H1 (cell line): ENCODE results near the gene AAK1. TPM values are rescaled to one million over a fixed set of nuclear protein-coding genes. Genes with fewer than 3 reads are reported as not detected.

Source experiments
- CTCF ChIA-PET: fragments of 300-600 bp; sonication (Branson Sonifier 250); formaldehyde crosslinking; loops from one replicate; lab custom pipeline; 2021; ENCODE audit not compliant: partially characterized antibody; lab: Charles Lee
- POLR2A ChIA-PET: fragments of 300-600 bp; sonication (Branson Sonifier 250); formaldehyde crosslinking; loops from one replicate; lab custom pipeline; 2021; ENCODE audit warnings: inconsistent platforms; ENCODE audit not compliant: partially characterized antibody; lab: Charles Lee
- DNase-seq, 2 experiments: peaks; one replicate each; pipeline versions ENCODE4 v3.0.0 to v3.0.0-alpha.2; 2010 to 2022; ENCODE audit warnings: low spot score in 2 of 2, low read depth in 1 of 2, mixed read lengths in 1 of 2
- FAIRE-seq: peaks from 2 replicates; lab custom pipeline; 2011; peaks lifted over from hg19 to GRCh38; lab: Jason Lieb, UNC
- H2AFZ ChIP-seq: 2 replicates; pipeline ENCODE4 v1.8.1; 2012; ENCODE audit warnings: low read length, inconsistent platforms
- H2AK5ac ChIP-seq: 2 replicates; pipeline ENCODE4 v1.6.1; 2013; ENCODE audit warnings: low read depth, low read length
- H2BK120ac ChIP-seq: replicated peaks from 2 replicates; pipeline ENCODE3; 2013; ENCODE audit warnings: low read depth, low read length, inconsistent platforms
- H2BK12ac ChIP-seq: 2 replicates; pipeline ENCODE4 v1.6.1; 2013; ENCODE audit warnings: low read depth, low read length
- H2BK15ac ChIP-seq: 2 replicates; pipeline ENCODE4 v1.6.1; 2013; ENCODE audit warnings: low read length
- H2BK20ac ChIP-seq: 2 replicates; pipeline ENCODE4 v1.6.1; 2013; ENCODE audit warnings: low read length
- H2BK5ac ChIP-seq: 2 replicates; pipeline ENCODE4 v1.6.1; 2013; ENCODE audit warnings: low read depth, low read length
- H3K14ac ChIP-seq: 2 replicates; pipeline ENCODE4 v1.6.1; 2013; ENCODE audit warnings: inconsistent platforms; ENCODE audit not compliant: insufficient read length
- H3K18ac ChIP-seq: 2 replicates; pipeline ENCODE4 v1.6.1; 2013; ENCODE audit warnings: low read length; ENCODE audit errors: extremely low read depth
- H3K23ac ChIP-seq: 2 replicates; pipeline ENCODE4 v1.6.1; 2013; ENCODE audit warnings: inconsistent platforms; ENCODE audit not compliant: insufficient read length
- H3K23me2 ChIP-seq: 2 replicates; pipeline ENCODE4 v1.6.1; 2013; ENCODE audit warnings: low read depth, low read length
- H3K27ac ChIP-seq: 2 replicates; pipeline ENCODE4 v1.6.1; 2011; ENCODE audit warnings: low read depth, low read length, inconsistent platforms
- H3K27me3 ChIP-seq, 4 experiments: replicated peaks in 1 of 4; 1 replicate in 1 of 4; 2 replicates in 3 of 4; pipeline versions ENCODE4 v1.6.1 to v1.8.1; 2011 to 2013; ENCODE audit warnings: low read length in 3 of 4, mild to moderate bottlenecking in 3 of 4, inconsistent platforms in 2 of 4, mixed read lengths in 2 of 4, moderate library complexity in 1 of 4; ENCODE audit not compliant: control insufficient read depth in 3 of 4, insufficient read depth in 3 of 4; ENCODE audit errors: extremely low read depth in 1 of 4
- H3K36me3 ChIP-seq, 4 experiments: 2 replicates each; pipeline versions ENCODE4 v1.6.1 to v1.8.1; 2011 to 2013; ENCODE audit warnings: mild to moderate bottlenecking in 4 of 4, low read length in 3 of 4, moderate library complexity in 2 of 4, control low read depth in 1 of 4, inconsistent platforms in 1 of 4; ENCODE audit not compliant: insufficient read depth in 4 of 4, control insufficient read depth in 2 of 4
- H3K4ac ChIP-seq: replicated peaks from 2 replicates; pipeline ENCODE3; 2013; ENCODE audit warnings: low read length, low read depth, mixed read lengths, inconsistent platforms; ENCODE audit not compliant: insufficient read length
- H3K4me1 ChIP-seq, 4 experiments: replicated peaks in 1 of 4; 1 replicate in 1 of 4; 2 replicates in 3 of 4; pipeline versions ENCODE4 v1.6.1 to v1.8.1; 2011 to 2013; ENCODE audit warnings: low read length in 3 of 4, inconsistent platforms in 2 of 4, mixed read lengths in 1 of 4; ENCODE audit not compliant: insufficient read depth in 4 of 4, control insufficient read depth in 3 of 4
- H3K4me2 ChIP-seq, 2 experiments: 2 replicates each; pipeline versions ENCODE4 v1.6.1 to v1.8.1; 2011 to 2013; ENCODE audit warnings: low read depth in 2 of 2, low read length in 2 of 2, control low read depth in 1 of 2, inconsistent platforms in 1 of 2, mild to moderate bottlenecking in 1 of 2; ENCODE audit not compliant: insufficient read depth in 1 of 2
- H3K4me3 ChIP-seq, 4 experiments: fragments of 200-600, 300-600 bp in 1 of 4; sonication (generic), shearing (Covaris generic), sonication (Bioruptor Twin) in 1 of 4; 2 replicates each; pipeline versions ENCODE4 v1.5.1 to v1.8.1; 2011 to 2016; ENCODE audit warnings: low read length in 4 of 4, low read depth in 3 of 4, control low read depth in 2 of 4, inconsistent platforms in 2 of 4, mild to moderate bottlenecking in 2 of 4, mixed read lengths in 1 of 4, moderate library complexity in 1 of 4; ENCODE audit not compliant: insufficient read depth in 2 of 4; ENCODE audit errors: extremely low read depth in 1 of 4
- H3K56ac ChIP-seq: replicated peaks from 2 replicates; pipeline ENCODE3; 2013; ENCODE audit warnings: low read depth, mild to moderate bottlenecking, mixed read lengths, low read length, inconsistent platforms; ENCODE audit not compliant: insufficient read length
- H3K79me1 ChIP-seq: 2 replicates; pipeline ENCODE4 v1.6.1; 2013; ENCODE audit warnings: low read depth, low read length, control low read depth
- H3K79me2 ChIP-seq, 2 experiments: 2 replicates each; pipeline versions ENCODE4 v1.6.1 to v1.8.1; 2012 to 2013; ENCODE audit warnings: low read length in 2 of 2, mild to moderate bottlenecking in 2 of 2, inconsistent platforms in 1 of 2; ENCODE audit not compliant: insufficient read depth in 2 of 2, control insufficient read depth in 1 of 2
- H3K9ac ChIP-seq, 4 experiments: replicated peaks in 1 of 4; 1 replicate in 1 of 4; 2 replicates in 3 of 4; pipeline versions ENCODE4 v1.6.1 to v1.8.1; 2011 to 2013; ENCODE audit warnings: low read depth in 3 of 4, low read length in 3 of 4, control low read depth in 2 of 4, mild to moderate bottlenecking in 2 of 4, moderate library complexity in 2 of 4, inconsistent platforms in 1 of 4; ENCODE audit errors: extremely low read depth in 1 of 4
- H3K9me3 ChIP-seq, 2 experiments: 2 replicates each; pipeline versions ENCODE4 v1.6.1 to v1.8.1; 2012 to 2013; ENCODE audit warnings: mild to moderate bottlenecking in 2 of 2, moderate library complexity in 2 of 2, control low read depth in 1 of 2, inconsistent platforms in 1 of 2, low read depth in 1 of 2, low read length in 1 of 2, mixed read lengths in 1 of 2; ENCODE audit not compliant: insufficient read depth in 2 of 2
- H4K20me1 ChIP-seq, 2 experiments: replicated peaks in 1 of 2; 2 replicates each; pipeline versions ENCODE3 to v1.8.1; 2011 to 2013; ENCODE audit warnings: inconsistent platforms in 2 of 2, low read length in 2 of 2, mild to moderate bottlenecking in 1 of 2; ENCODE audit not compliant: insufficient read depth in 2 of 2, control insufficient read depth in 1 of 2
- H4K5ac ChIP-seq: 2 replicates; pipeline ENCODE4 v1.6.1; 2013; ENCODE audit warnings: low read length, low read depth, mixed read lengths, inconsistent platforms; ENCODE audit not compliant: insufficient read length
- H4K8ac ChIP-seq: 2 replicates; pipeline ENCODE4 v1.8.0; 2013; ENCODE audit warnings: mild to moderate bottlenecking, moderate library complexity, low read length, inconsistent platforms; ENCODE audit not compliant: insufficient read depth; ENCODE audit errors: extremely low read depth
- H4K91ac ChIP-seq: replicated peaks from 2 replicates; pipeline ENCODE3; 2013; ENCODE audit warnings: low read length, mixed read lengths, inconsistent platforms; ENCODE audit not compliant: insufficient read length
- CBX8 ChIP-seq: fragments of 300-800, 300-1000 bp; sonication (generic); IDR thresholded peaks from 2 replicates; pipeline ENCODE4 v1.7.1; 2016; ENCODE audit warnings: low read depth, low read length, borderline replicate concordance
- CHD1 ChIP-seq: IDR thresholded peaks from 2 replicates; pipeline ENCODE4 v1.6.1; 2012; ENCODE audit warnings: low read depth, low read length, improper control_type of control experiment
- EGR1 ChIP-seq: IDR thresholded peaks from 2 replicates; pipeline ENCODE4 v1.6.1; 2011; ENCODE audit warnings: low read depth, low read length, borderline replicate concordance
- GABPA ChIP-seq: IDR thresholded peaks from 2 replicates; pipeline ENCODE4 v1.6.1; 2011; ENCODE audit warnings: mild to moderate bottlenecking, low read length, moderate library complexity, borderline replicate concordance; ENCODE audit not compliant: insufficient read depth
- HDAC6 ChIP-seq: IDR thresholded peaks from one replicate; pipeline ENCODE4 v1.7.1; 2012; ENCODE audit warnings: low read depth, mild to moderate bottlenecking, inconsistent platforms, low read length, moderate library complexity
- KDM1A ChIP-seq: fragments of 200-600, 300-600 bp; sonication (generic); IDR thresholded peaks from 2 replicates; pipeline ENCODE4 v1.7.1; 2016; ENCODE audit warnings: mild to moderate bottlenecking, low read length, borderline replicate concordance
- MAFK ChIP-seq: IDR thresholded peaks from 2 replicates; pipeline ENCODE4 v1.6.1; 2012; ENCODE audit warnings: low read depth, mild to moderate bottlenecking, improper control_type of control experiment, low read length
- SP2 ChIP-seq: IDR thresholded peaks from 2 replicates; pipeline ENCODE4 v1.6.1; 2012; ENCODE audit warnings: mild to moderate bottlenecking, low read length, inconsistent platforms
- WGBS, 2 experiments: shearing (Covaris generic) in 1 of 2; methylation state at CpG; one replicate each; pipeline versions ENCODE4 v1.1.6 to v1.1.7; 2013 to 2015; ENCODE audit warnings: low lambda C conversion rate in 2 of 2, mixed read lengths in 2 of 2, inconsistent platforms in 1 of 2, low coverage in 1 of 2, missing lambda C conversion rate in 1 of 2; ENCODE audit not compliant: insufficient replicate concordance in 2 of 2, insufficient coverage in 1 of 2, insufficient read length in 1 of 2; ENCODE audit errors: extremely low coverage in 1 of 2, missing lambda C conversion rate in 1 of 2; 5-methylcytosine and 5-hydroxymethylcytosine counted together
- polyA plus RNA-seq, 7 experiments: library from polyadenylated mRNA; depleted of rRNA in 3 of 7; stranded (reverse) in 5 of 7; unstranded in 2 of 7; fragments of >200 nt in 5 of 7; fragments of 200-250 nt in 2 of 7; gene quantifications; 1 replicate in 5 of 7; 2 replicates in 1 of 7; 4 replicates in 1 of 7; pipeline versions ENCODE4 v1.2.1 to v1.2.3, GENCODE V29; 2011 to 2013; ENCODE audit warnings: missing spikeins in 2 of 7, mixed read lengths in 2 of 7
- total RNA-seq: library from RNA; stranded (reverse); fragmentation: NEBNext Ultra II Directional; extraction: Animal tissue kit (Norgen Biotek cat#: 25700); gene quantifications from 2 replicates; pipeline ENCODE4 v1.2.1, GENCODE V29; 2021

Gene AAK1
- total and polyA plus RNA-seq, 2 of the 8 experiments (the other 6 are each of a cell fraction or from before 2014, with no cell fraction given): 10.0 to 40.5 TPM

DNA sequence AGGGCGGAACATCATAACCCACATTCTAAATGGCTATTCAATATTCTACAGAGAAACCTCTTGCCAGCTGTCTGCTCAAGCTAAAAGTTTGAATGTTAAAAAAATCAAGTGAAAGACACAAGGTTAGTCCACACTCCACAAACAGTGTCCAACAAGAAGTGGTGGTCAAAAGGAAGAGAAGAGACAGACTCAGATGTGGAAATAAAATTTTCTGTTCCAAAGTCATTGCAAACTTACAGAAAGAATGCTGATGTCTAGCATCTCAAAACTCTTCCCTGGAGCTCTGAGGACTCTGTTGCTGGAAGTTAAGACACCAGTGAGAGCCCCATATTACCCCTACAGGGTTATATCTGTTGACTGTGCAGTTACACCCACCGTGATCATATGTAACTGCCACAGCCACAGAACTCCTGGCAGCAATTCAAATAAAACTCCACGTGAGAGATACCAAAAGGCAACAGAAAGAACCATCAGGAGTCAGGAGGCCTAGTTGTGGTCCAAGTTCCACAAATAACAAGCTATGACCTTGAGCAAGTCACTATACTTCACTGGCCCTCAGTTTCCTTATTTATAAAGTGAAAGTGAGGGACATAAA lies 60.9 kb downstream of the AAK1 start:
- Histone ChIP-seq H4K20me1 (no peaks in the 10 kb centered on the region), H3K4ac (no peak overlapping the region), H2BK12ac (no peak overlapping the region), H3K4me2 (no peak overlapping the region), H3K56ac (no peak overlapping the region), H3K23me2 (no peaks in the 10 kb centered on the region), H3K36me3 (no peaks in the 10 kb centered on the region), H3K27ac (no peak overlapping the region), H3K9me3 (no peaks in the 10 kb centered on the region), H3K4me3 (no peak overlapping the region), H2BK20ac (no peak overlapping the region), H3K9ac (no peak overlapping the region), H3K14ac (no peak overlapping the region), H3K27me3 (no peaks in the 10 kb centered on the region)
- FAIRE-seq: no peak
- DNase-seq: no peak
- CTCF ChIA-PET: interaction anchor here (0.7 to 6.9 kb wide), 7 partner anchors 9 to 698 kb away, joined by 3 to 45 read pairs (median 4); no protein-coding TSS in a partner anchor
- TF ChIP-seq EGR1 (no peak), MAFK (no peak), HDAC6 (no peak), SP2 (no peak), CBX8 (no peak), CHD1 (no peak), GABPA (no peak), KDM1A (no peak)
- TF ChIP-seq, all 59 proteins: peak for 0
- Histone ChIP-seq H2BK15ac (no peak overlapping the region), H3K4me1 (peaks cover 8 to 21% (median 10%) of the 10 kb centered on the region in 4 experiments), H2AFZ (no peak overlapping the region), H4K91ac (no peak overlapping the region), H2AK5ac (0 out of 2 replicates have a peak overlapping the region, but pooled peaks have one; percentile 82), H3K79me2 (peaks cover 0 to 19% of the 10 kb centered on the region in 2 experiments; a peak in 2 of 4 replicates), H3K18ac (no peak overlapping the region), H2BK5ac (0 out of 2 replicates have a peak overlapping the region, but pooled peaks have one; percentile 66), H3K23ac (no peak overlapping the region), H2BK120ac (no peak overlapping the region), H3K79me1 (peaks cover 3% of the 10 kb centered on the region; the same call in 1 of the 2 replicates), H4K5ac (no peak overlapping the region), H4K8ac (no peak overlapping the region)
- POLR2A ChIA-PET: interaction anchor here (0.6 to 2.2 kb wide), 2 partner anchors 11 to 18 kb away, joined by 3 to 7 read pairs; no protein-coding TSS in a partner anchor
- 91% methylated on average over 3 of the region's 3 CpGs; no CpG with 5 or more reads in 1 of the 2 experiments for WGBS, 2 experiments
